Measurements from ENCODE around the gene UVSSA.

UVSSA gene

GRCh38 chr4:1336088-1336491, 10.9 kb upstream of the UVSSA start:
- Histone ChIP-seq H3K4me1 (ENCODE audit: insufficient read depth, insufficient read length) (peaks cover 8% of the 10 kb centered on the region), H3K36me3 (ENCODE audit: insufficient read depth, insufficient read length, low read length) (peaks cover 88% of the 10 kb centered on the region), H3K9me3 (ENCODE audit: insufficient read depth, low read length) (no peaks in the 10 kb centered on the region), H3K27me3 (ENCODE audit: insufficient read depth, insufficient read length) (no peaks in the 10 kb centered on the region), H3K9ac (ENCODE audit: insufficient read length, low read depth) (no peak overlapping the region), H3K4me3 (ENCODE audit: insufficient read length, low read depth) (no peak overlapping the region)
- DNase-seq (ENCODE audit: low read depth, low spot score): no peak
- TF ChIP-seq YY1 (IDR thresholded peaks at IDR 0.05; ENCODE audit: insufficient read depth, insufficient read length) (no peak), SUZ12 (IDR thresholded peaks at IDR 0.05; ENCODE audit: extremely low read depth, insufficient read depth, insufficient read length) (no peak), ZNF274 (IDR thresholded peaks at IDR 0.05; ENCODE audit: low read depth, low read length) (no peak)

- TF ChIP-seq YY1 (IDR thresholded peaks at IDR 0.05; ENCODE audit: insufficient read depth, insufficient read length): no peak
- TF ChIP-seq SUZ12 (IDR thresholded peaks at IDR 0.05; ENCODE audit: extremely low read depth, insufficient read depth, insufficient read length): no peak
- TF ChIP-seq ZNF274 (IDR thresholded peaks at IDR 0.05; ENCODE audit: low read depth, low read length): no peak
- H3K9me3 ChIP-seq (ENCODE audit: insufficient read depth, low read length): no peaks in the 10 kb centered on the region
- no peak overlapping the region for H3K9ac ChIP-seq (ENCODE audit: insufficient read length, low read depth)
- DNase-seq (ENCODE audit: low read depth, low spot score): no peak
- no peak overlapping the region for H3K4me3 ChIP-seq (ENCODE audit: insufficient read length, low read depth)
- peaks cover 6% of the 10 kb centered on the region for H3K4me1 ChIP-seq (ENCODE audit: insufficient read depth, insufficient read length)
- peaks cover 81% of the 10 kb centered on the region for H3K36me3 ChIP-seq (ENCODE audit: insufficient read depth, insufficient read length, low read length)
- no peaks in the 10 kb centered on the region for H3K27me3 ChIP-seq (ENCODE audit: insufficient read depth, insufficient read length)
Measured at GRCh38 chr4:1337376-1337831, 9.6 kb upstream of the UVSSA start.

GRCh38 chr4:1337951-1338751, 8.9 kb upstream of the UVSSA start:
- no peak overlapping the region for H3K4me3 ChIP-seq (ENCODE audit: insufficient read length, low read depth)
- DNase-seq (ENCODE audit: low read depth, low spot score): no peak
- peaks cover 73% of the 10 kb centered on the region for H3K36me3 ChIP-seq (ENCODE audit: insufficient read depth, insufficient read length, low read length)

GRCh38 chr4:1338752-1339414, 8.1 kb upstream of the UVSSA start:
- H3K9me3 ChIP-seq (ENCODE audit: insufficient read depth, low read length): no peaks in the 10 kb centered on the region
- DNase-seq (ENCODE audit: low read depth, low spot score): no peak
- H3K4me1 ChIP-seq (ENCODE audit: insufficient read depth, insufficient read length): peaks cover 6% of the 10 kb centered on the region
- H3K36me3 ChIP-seq (ENCODE audit: insufficient read depth, insufficient read length, low read length): peaks cover 70% of the 10 kb centered on the region
- TF ChIP-seq SUZ12 (IDR thresholded peaks at IDR 0.05; ENCODE audit: extremely low read depth, insufficient read depth, insufficient read length) (no peak), YY1 (IDR thresholded peaks at IDR 0.05; ENCODE audit: insufficient read depth, insufficient read length) (no peak), ZNF274 (IDR thresholded peaks at IDR 0.05; ENCODE audit: low read depth, low read length) (no peak)
- H3K27me3 ChIP-seq (ENCODE audit: insufficient read depth, insufficient read length): no peaks in the 10 kb centered on the region
- H3K9ac ChIP-seq (ENCODE audit: insufficient read length, low read depth): no peak overlapping the region
- H3K4me3 ChIP-seq (ENCODE audit: insufficient read length, low read depth): no peak overlapping the region

More at GRCh38 chr4:1337951-1338751, 8.9 kb upstream of the UVSSA start:
- Histone ChIP-seq H3K9ac (ENCODE audit: insufficient read length, low read depth) (no peak overlapping the region), H3K27me3 (ENCODE audit: insufficient read depth, insufficient read length) (no peaks in the 10 kb centered on the region), H3K9me3 (ENCODE audit: insufficient read depth, low read length) (no peaks in the 10 kb centered on the region), H3K4me1 (ENCODE audit: insufficient read depth, insufficient read length) (peaks cover 6% of the 10 kb centered on the region)
- TF ChIP-seq YY1 (IDR thresholded peaks at IDR 0.05; ENCODE audit: insufficient read depth, insufficient read length): no peak
- TF ChIP-seq ZNF274 (IDR thresholded peaks at IDR 0.05; ENCODE audit: low read depth, low read length): no peak
- TF ChIP-seq SUZ12 (IDR thresholded peaks at IDR 0.05; ENCODE audit: extremely low read depth, insufficient read depth, insufficient read length): no peak

- H3K36me3 ChIP-seq (ENCODE audit: insufficient read depth, insufficient read length, low read length): peaks cover 66% of the 10 kb centered on the region
Measured at GRCh38 chr4:1339489-1339888, 7.5 kb upstream of the UVSSA start.

GRCh38 chr4:1340181-1340747, 6.7 kb upstream of the UVSSA start:
- H3K4me3 ChIP-seq (ENCODE audit: insufficient read length, low read depth): no peak overlapping the region
- no peaks in the 10 kb centered on the region for H3K27me3 ChIP-seq (ENCODE audit: insufficient read depth, insufficient read length)
- peaks cover 64% of the 10 kb centered on the region for H3K36me3 ChIP-seq (ENCODE audit: insufficient read depth, insufficient read length, low read length)
- peaks cover 10% of the 10 kb centered on the region for H3K4me1 ChIP-seq (ENCODE audit: insufficient read depth, insufficient read length)
- TF ChIP-seq SUZ12 (IDR thresholded peaks at IDR 0.05; ENCODE audit: extremely low read depth, insufficient read depth, insufficient read length) (no peak), YY1 (IDR thresholded peaks at IDR 0.05; ENCODE audit: insufficient read depth, insufficient read length) (no peak), ZNF274 (IDR thresholded peaks at IDR 0.05; ENCODE audit: low read depth, low read length) (no peak)
- no peak overlapping the region for H3K9ac ChIP-seq (ENCODE audit: insufficient read length, low read depth)
- DNase-seq (ENCODE audit: low read depth, low spot score): no peak
- H3K9me3 ChIP-seq (ENCODE audit: insufficient read depth, low read length): no peaks in the 10 kb centered on the region

More at GRCh38 chr4:1339489-1339888, 7.5 kb upstream of the UVSSA start:
- Histone ChIP-seq H3K4me3 (ENCODE audit: insufficient read length, low read depth) (no peak overlapping the region), H3K9ac (ENCODE audit: insufficient read length, low read depth) (no peak overlapping the region), H3K9me3 (ENCODE audit: insufficient read depth, low read length) (no peaks in the 10 kb centered on the region), H3K27me3 (ENCODE audit: insufficient read depth, insufficient read length) (no peaks in the 10 kb centered on the region), H3K4me1 (ENCODE audit: insufficient read depth, insufficient read length) (peaks cover 6% of the 10 kb centered on the region)
- DNase-seq (ENCODE audit: low read depth, low spot score): no peak
- TF ChIP-seq ZNF274 (IDR thresholded peaks at IDR 0.05; ENCODE audit: low read depth, low read length) (no peak), SUZ12 (IDR thresholded peaks at IDR 0.05; ENCODE audit: extremely low read depth, insufficient read depth, insufficient read length) (no peak), YY1 (IDR thresholded peaks at IDR 0.05; ENCODE audit: insufficient read depth, insufficient read length) (no peak)

GRCh38 chr4:1340861-1341260, 6.1 kb upstream of the UVSSA start:
- H3K4me1 ChIP-seq (ENCODE audit: insufficient read depth, insufficient read length): peaks cover 10% of the 10 kb centered on the region
- H3K27me3 ChIP-seq (ENCODE audit: insufficient read depth, insufficient read length): no peaks in the 10 kb centered on the region
- no peak for DNase-seq (ENCODE audit: low read depth, low spot score)
- no peak overlapping the region for H3K9ac ChIP-seq (ENCODE audit: insufficient read length, low read depth)
- TF ChIP-seq ZNF274 (IDR thresholded peaks at IDR 0.05; ENCODE audit: low read depth, low read length) (no peak), YY1 (IDR thresholded peaks at IDR 0.05; ENCODE audit: insufficient read depth, insufficient read length) (no peak), SUZ12 (IDR thresholded peaks at IDR 0.05; ENCODE audit: extremely low read depth, insufficient read depth, insufficient read length) (no peak)
- H3K36me3 ChIP-seq (ENCODE audit: insufficient read depth, insufficient read length, low read length): peaks cover 63% of the 10 kb centered on the region
- H3K4me3 ChIP-seq (ENCODE audit: insufficient read length, low read depth): no peak overlapping the region
- H3K9me3 ChIP-seq (ENCODE audit: insufficient read depth, low read length): no peaks in the 10 kb centered on the region

All from NT2/D1 (cell line).